Measurements from ENCODE around the gene ANKMY1. TPM values are rescaled to one million over a fixed set of nuclear protein-coding genes. Genes with fewer than 3 reads are reported as not detected.
A peak's percentile ranks its signal among the peaks of the same experiment; 100 is the strongest.

ANKMY1 gene
- total RNA-seq, 1 donor from 2014 or later: 6.6 TPM

DNA sequence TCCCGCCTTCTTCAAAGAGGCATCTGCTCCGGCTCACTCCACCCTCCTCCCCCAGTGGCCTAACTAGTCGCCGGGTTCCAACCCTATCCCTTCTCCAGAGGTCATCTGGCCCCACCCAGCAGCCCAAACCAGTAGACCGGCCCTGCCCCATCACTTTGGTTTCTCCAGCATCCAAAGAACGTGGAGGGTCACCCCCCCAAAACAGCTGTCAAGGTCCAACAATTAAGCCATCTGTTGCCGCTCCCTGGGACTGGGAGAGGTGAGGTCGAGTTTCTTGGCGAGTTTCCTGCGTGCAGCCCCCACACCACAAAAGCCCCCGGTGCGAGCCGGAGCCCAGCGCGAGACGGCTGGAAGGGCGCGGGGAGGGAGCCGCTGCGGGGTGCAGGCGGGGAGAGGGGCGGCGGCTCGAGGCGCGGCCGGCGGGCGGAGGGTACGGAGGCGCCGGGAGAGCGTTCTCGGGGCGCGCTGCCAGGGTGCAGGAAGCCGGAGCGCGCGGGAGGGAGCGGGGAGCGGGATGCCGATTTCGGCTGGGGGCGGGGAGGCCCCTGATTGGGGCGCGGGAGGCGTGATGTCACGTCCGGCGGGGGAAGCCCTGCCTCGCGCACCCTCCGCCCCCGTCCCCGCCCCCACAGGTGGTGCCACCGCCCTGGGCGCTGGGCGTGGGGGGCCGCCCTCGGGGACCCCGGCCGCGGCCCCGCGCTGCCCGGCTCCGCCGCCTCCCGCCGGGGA lies 122.9 kb downstream of the ANKMY1 start:
- DNase-seq: peak; percentile 98

DNA sequence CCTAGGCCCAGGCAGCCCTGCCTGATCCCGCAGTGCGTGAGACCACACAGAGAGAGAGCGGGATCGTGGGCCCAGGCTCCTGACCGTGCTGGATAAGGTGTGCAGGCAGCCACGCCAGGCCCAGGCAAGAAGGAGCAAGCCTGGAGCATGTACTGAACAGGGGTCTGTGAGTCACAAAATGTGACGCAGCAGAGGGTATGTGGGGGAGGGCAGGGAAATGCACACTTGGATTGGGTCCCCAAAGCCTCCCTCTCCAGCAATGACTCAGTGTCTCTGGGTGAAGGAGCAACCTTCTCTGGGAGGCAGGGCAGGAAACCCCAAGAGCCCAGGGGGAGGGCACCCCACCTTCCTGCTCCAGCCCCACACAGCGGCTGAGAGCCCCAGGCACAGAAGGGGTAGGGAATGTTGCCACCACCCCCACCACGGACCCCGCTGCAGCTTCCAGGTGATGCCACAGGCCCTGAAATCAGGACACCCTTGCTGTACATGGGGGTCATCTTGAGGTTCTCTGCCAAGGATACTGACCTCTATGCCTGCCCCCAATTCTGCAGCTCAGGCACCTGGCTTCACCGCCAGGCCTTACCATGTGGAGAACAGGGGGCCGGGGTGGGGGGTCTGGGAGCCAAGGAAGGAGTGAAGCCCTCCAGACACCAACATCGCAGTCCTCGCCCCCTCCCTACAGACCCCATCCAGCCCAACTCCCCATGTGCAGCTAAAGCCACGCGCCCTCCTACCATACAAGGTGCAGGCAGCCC lies 123.6 kb downstream of the ANKMY1 start:
- no peak for DNase-seq

DNA sequence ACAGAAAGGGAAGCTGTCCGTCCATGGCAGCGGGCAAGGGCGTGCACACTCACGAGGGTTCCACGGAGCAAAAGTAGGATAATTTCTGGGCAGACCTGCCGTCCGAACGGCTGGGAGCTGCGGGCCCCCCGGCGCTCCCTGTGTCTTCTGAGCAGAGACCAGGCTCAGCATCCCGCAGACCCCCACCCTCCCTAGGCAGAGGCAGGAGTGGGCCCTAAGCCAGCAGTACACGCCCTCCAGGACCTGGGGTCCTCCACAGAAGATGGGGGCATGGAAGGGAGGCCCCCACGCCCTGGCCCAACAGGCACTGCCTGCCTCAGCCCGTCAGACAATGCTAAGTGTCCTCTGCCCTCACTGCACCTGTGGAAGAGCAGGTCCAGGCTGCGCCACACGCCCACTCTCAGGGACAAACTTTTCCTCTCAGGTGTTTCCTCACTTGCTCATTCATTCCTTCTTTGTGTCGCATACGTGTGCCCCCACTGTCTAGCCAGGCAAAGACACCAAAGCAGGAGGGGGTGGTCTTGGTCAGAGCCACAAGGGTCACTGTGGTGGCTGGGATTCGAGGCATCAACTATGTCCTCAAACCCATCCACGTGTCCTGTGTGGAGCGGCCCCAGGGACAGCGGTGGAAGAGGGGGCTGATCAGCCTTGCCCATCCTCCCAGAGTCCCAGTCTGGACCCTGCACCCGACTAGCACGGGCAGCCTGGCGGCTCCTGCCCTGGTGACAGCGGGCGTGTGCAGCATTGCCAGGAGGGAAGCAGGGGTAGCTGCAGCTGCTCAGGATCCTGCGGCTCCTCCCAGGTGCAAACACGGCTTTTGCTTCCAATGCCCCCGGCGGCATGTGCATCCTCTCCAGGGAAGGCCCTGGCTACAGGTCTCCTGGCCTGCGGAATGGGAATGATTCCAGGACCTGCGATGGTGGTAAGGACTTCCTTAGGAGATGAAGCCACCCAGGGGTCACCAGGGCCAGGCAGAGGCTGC lies 124.7 kb downstream of the ANKMY1 start:
- DNase-seq: no peak

DNA sequence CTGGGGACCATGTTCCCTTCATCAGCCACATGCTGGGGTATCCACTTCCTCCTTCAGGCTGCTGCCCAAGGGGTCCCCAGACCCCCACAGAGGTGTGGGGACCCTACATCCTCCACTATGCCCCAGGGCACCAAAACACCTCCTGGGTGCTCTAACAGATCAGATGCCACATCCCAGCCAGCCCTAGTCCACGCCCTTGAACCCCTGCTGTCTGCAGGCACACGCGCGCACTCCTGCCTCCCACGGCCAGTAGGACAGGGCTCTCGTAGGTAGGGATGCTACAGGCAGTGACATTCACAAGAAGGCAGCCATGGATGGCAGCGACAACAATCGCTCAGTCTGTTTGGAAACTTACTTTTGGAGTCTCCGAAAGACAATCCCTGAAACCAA lies 125.4 kb downstream of the ANKMY1 start:
- DNase-seq: no peak

DNA sequence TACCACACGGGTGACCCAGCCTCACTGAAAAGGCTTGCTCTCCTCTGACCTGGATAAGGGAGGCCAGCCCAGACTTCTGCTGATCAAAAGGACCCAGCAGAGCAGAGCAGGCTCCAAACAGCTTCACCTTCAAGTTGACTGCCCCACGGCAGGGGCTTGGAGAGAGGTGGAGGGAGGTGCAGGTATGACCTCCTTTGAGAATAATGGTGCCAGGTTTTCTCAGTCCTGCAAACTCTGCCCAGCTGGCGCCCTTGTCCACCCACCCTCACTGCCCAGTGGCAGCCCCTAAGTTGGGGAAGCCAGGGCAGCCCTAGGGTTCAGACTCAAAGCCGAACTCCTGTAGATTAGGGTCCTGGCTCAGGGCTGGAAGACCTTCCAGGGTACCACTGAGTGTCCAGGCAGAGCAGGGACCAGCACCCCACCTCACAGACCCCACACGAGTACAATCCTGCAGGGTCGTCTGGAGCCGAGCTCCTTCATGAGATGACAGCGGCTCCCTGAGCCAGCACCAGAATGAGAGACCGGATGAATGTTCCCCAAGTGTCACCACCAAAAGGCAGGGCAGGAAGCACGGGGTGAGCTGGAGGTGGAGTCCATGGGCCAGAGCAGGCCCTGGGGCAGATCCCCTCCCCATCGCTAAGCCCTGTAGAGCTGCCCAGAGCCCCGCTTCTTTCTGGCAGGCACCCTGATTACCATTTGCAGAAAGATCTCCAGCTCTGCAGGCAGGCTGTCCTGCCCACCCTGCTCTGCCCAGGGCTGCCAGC lies 125.9 kb downstream of the ANKMY1 start:
- DNase-seq: no peak

DNA sequence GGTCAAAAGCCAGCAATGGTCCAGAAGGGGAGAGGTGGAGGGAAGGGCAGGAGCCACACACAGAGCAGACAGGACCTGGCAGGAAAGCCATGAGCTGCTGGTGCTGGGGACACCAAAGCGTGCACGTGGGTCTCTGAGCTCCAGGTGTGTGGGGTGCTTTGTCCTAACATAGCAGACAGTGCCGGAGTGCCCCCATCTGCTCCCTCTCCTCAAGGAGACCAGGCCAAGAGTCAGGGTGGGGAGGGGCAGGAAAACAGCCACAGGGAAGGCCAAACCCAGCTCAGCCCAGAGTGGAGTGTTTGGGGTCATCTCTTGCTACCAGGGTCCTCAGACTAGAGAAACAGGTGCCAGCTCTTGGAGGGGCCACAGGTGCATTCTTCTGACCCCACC lies 126.5 kb downstream of the ANKMY1 start:
- DNase-seq: no peak

DNA sequence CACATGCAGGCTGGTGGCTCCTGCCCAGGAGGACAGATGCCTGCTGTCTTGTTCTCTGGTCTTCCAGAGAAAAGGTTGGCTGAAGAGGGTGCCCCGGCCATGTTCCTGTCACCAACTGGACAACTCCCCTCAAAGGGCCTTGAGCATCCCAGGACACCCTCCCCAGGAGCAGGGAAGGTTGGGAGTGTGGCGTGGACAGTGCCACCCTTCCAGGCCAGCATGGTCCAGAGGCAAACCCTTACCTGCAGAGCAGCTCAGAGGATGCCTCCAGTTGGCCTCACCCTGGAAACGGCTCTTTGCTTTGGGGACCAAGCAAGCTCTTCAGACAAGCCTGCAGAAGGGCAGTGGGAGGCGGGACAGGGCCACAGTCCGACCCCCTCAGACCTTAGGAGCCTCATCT lies 127.2 kb downstream of the ANKMY1 start:
- DNase-seq: no peak

DNA sequence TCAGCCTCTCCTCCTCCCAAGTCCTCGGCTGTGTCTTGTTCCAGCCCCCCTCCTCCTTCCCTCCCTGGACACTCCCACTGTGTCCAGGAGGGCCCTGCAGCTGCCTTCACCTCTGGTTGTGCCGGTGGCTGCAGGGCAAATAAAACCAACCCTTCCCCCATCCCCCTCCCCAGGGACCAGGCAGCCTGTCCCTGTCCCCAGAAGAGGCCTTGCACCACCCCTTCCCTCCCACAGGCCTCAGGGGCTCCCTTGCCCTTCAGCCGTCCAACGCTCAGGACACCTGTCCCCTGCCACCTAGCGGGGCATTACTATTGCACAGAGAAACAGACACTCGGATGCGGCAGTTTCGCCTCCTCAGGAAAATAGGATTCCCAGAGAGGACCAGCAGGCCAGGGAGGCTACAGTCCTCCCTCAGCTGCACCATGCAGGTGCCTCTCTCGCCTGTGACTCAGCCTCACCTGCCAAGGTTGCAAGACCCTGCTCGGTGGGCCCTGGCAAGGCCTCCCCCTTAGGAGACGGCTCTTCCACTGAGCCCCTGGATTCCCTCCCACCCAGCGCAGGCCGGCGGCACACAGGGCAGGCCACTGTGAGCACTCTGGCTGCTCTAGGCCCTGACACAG lies 127.8 kb downstream of the ANKMY1 start:
- DNase-seq: no peak

Small RNAs within 50 kb of the gene (small RNA-seq; reads per million reads assigned to genes)
- gene MIR149 (ENCODE audit: low replicate concordance): 75.8 reads per million, percentile 96 among the genes with 10 or more reads in this experiment

Other genes with a start within 250 kb of the ANKMY1 start
- 133 TPM for gene GPC1, start 122.3 kb downstream of the ANKMY1 start, total RNA-seq
- 5.7 TPM for gene DUSP28, start 2.4 kb upstream of the ANKMY1 start, total RNA-seq
- 37.4 TPM for gene RNPEPL1, start 10.5 kb upstream of the ANKMY1 start, total RNA-seq
- gene CAPN10, start 28.7 kb upstream of the ANKMY1 start, total RNA-seq: 24.3 TPM
- gene GPR35, start 67.5 kb upstream of the ANKMY1 start, total RNA-seq: 1.1 TPM
- not detected for gene AQP12B, start 124.9 kb upstream of the ANKMY1 start, total RNA-seq
- gene AQP12A, start 133.9 kb upstream of the ANKMY1 start, total RNA-seq: not detected

Measured in tongue (tissue), 3 donors.